A549 (cell line): Measurements from ENCODE around the gene FSD2.

Experiments
- EP300 ChIP-seq, 2 experiments: fragments of >200 bp; sonication (Bioruptor Twin); formaldehyde crosslinking; IDR thresholded peaks; 2 replicates in 1 of 2; 3 replicates in 1 of 2; pipeline ENCODE4 v1.6.1; 2016 to 2017
- HOXB13 ChIP-seq: fragments of 250-450 bp; sonication (Bioruptor Pico); IDR thresholded peaks from 2 replicates; pipeline ENCODE4 v1.5.0; 2020; ENCODE audit warnings: low read depth, mild to moderate bottlenecking, moderate library complexity
- NPAS2 ChIP-seq: fragments of 250-450 bp; sonication (Bioruptor Pico); IDR thresholded peaks from 2 replicates; pipeline ENCODE4 v1.8.0; 2022; ENCODE audit warnings: mild to moderate bottlenecking, moderate library complexity, borderline replicate concordance
- POLR2A ChIP-seq: IDR thresholded peaks from 2 replicates; pipeline ENCODE4 v1.6.1; 2012; ENCODE audit warnings: mild to moderate bottlenecking, low read length
- RNF2 ChIP-seq: fragments of 200-600 bp; sonication (generic); IDR thresholded peaks from 2 replicates; pipeline ENCODE4 v1.6.1; 2016; ENCODE audit warnings: low read depth, mild to moderate bottlenecking, antibody characterized with exemption, moderate library complexity, borderline replicate concordance
- TF ChIP-seq, protein P1 (sequence below): IDR thresholded peaks from 2 replicates; pipeline ENCODE4 v1.6.1; 2012

DNA sequence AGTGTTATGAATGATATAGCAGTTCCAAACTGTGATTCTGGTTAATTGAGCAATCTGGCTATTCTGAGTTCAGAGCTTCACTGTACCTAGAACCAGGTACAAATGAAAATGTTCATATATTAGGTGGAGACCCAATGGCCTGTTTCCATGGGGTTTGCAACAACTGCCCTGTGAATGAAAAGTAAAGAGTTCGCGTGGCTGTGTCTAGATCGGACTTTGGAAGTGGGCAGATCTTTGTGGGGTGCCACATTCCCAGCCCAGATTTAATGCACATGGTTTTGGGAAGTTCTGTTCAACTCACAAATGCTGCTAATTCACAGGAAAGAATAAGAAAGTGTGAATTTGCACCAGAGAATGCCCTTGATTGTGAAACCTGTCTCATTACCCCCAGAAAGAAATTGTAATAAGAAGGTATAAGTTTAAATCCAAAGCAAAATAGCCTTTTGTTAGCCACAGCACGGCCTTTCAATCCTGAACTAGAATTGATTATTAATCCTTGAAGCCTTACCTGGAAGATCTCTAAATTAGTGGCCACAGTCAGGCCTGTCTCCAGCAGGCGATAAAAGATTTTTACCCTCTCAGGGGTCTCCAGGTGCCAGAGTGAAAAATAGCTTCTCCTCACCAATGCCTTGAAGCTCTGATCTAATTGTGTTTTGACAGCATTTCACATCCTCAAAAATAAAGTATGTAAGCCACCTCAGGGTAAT, 26.2 kb upstream of the FSD2 start:
- TF ChIP-seq HOXB13 (no peak), RNF2 (no peak), POLR2A (no peak), NPAS2 (no peak), EP300 (IDR thresholded peaks at IDR 0.05) (no peak)
- TF ChIP-seq, protein P1, sequence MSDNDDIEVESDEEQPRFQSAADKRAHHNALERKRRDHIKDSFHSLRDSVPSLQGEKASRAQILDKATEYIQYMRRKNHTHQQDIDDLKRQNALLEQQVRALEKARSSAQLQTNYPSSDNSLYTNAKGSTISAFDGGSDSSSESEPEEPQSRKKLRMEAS, result no peak
